ENCODE measurements around the gene GABRR3.
"Not testable (repeated sequence)": the region's sequence is repeated elsewhere in the genome, so short reads cannot be mapped to it uniquely, and the experiment has no call there.

Gene GABRR3

GRCh38 chr3:98014268-98014585 lies 20.9 kb downstream of the GABRR3 start:
- Histone ChIP-seq H3K4me3 (ENCODE audit: low read depth in 1 of 2, low read length in 1 of 2) (no peak overlapping the region), H3K36me3 (no peaks in the 10 kb centered on the region), H3K4me1 (ENCODE audit: control insufficient read depth in 1 of 2, insufficient read depth in 1 of 2, low read depth in 1 of 2, low read length in 1 of 2) (no peaks in the 10 kb centered on the region), H3K27ac (no peak overlapping the region), H3K9me3 (no peaks in the 10 kb centered on the region), H3K27me3 (no peaks in the 10 kb centered on the region)
- TF ChIP-seq CTCF (IDR thresholded peaks at IDR 0.05) = no peak

GRCh38 chr3:98013411-98014267 lies 21.5 kb downstream of the GABRR3 start:
- H3K36me3 ChIP-seq = no peaks in the 10 kb centered on the region
- no peaks in the 10 kb centered on the region for H3K9me3 ChIP-seq
- TF ChIP-seq CTCF (IDR thresholded peaks at IDR 0.05) = no peak
- no peak overlapping the region for H3K4me3 ChIP-seq (ENCODE audit: low read depth in 1 of 2, low read length in 1 of 2)
- H3K4me1 ChIP-seq (ENCODE audit: control insufficient read depth in 1 of 2, insufficient read depth in 1 of 2, low read depth in 1 of 2, low read length in 1 of 2) = no peaks in the 10 kb centered on the region
- no peak overlapping the region for H3K27ac ChIP-seq
- no peaks in the 10 kb centered on the region for H3K27me3 ChIP-seq

- Histone ChIP-seq H3K4me1 (ENCODE audit: control insufficient read depth in 1 of 2, insufficient read depth in 1 of 2, low read depth in 1 of 2, low read length in 1 of 2) (no peaks in the 10 kb centered on the region), H3K9me3 (no peaks in the 10 kb centered on the region), H3K27ac (no peak overlapping the region), H3K4me3 (ENCODE audit: low read depth in 1 of 2, low read length in 1 of 2) (no peak overlapping the region), H3K36me3 (no peaks in the 10 kb centered on the region), H3K27me3 (no peaks in the 10 kb centered on the region)
- TF ChIP-seq CTCF (IDR thresholded peaks at IDR 0.05) = no peak
These were observed 22.1 kb downstream of the GABRR3 start for GRCh38 chr3:98012979-98013378.

- H3K36me3 ChIP-seq; H3K4me1 ChIP-seq (ENCODE audit: control insufficient read depth in 1 of 2, insufficient read depth in 1 of 2, low read depth in 1 of 2, low read length in 1 of 2); H3K4me3 ChIP-seq (ENCODE audit: low read depth in 1 of 2, low read length in 1 of 2); H3K9me3 ChIP-seq; H3K27me3 ChIP-seq; H3K27ac ChIP-seq: not testable (repeated sequence)
These were observed 24.1 kb downstream of the GABRR3 start for GRCh38 chr3:98010883-98011449.

- Histone ChIP-seq H3K4me3 (ENCODE audit: low read depth in 1 of 2, low read length in 1 of 2) (no peak overlapping the region), H3K4me1 (ENCODE audit: control insufficient read depth in 1 of 2, insufficient read depth in 1 of 2, low read depth in 1 of 2, low read length in 1 of 2) (no peaks in the 10 kb centered on the region), H3K27ac (no peak overlapping the region), H3K9me3 (no peaks in the 10 kb centered on the region), H3K36me3 (no peaks in the 10 kb centered on the region), H3K27me3 (no peaks in the 10 kb centered on the region)
- no peak for TF ChIP-seq CTCF (IDR thresholded peaks at IDR 0.05)
These were observed 24.8 kb downstream of the GABRR3 start for GRCh38 chr3:98010194-98010882.

- H3K4me3 ChIP-seq (ENCODE audit: low read depth in 1 of 2, low read length in 1 of 2) = no peak overlapping the region
- no peak overlapping the region for H3K27ac ChIP-seq
- no peaks in the 10 kb centered on the region for H3K27me3 ChIP-seq
- H3K9me3 ChIP-seq = no peaks in the 10 kb centered on the region
- H3K36me3 ChIP-seq = no peaks in the 10 kb centered on the region
- TF ChIP-seq CTCF (IDR thresholded peaks at IDR 0.05) = no peak
- H3K4me1 ChIP-seq (ENCODE audit: control insufficient read depth in 1 of 2, insufficient read depth in 1 of 2, low read depth in 1 of 2, low read length in 1 of 2) = no peaks in the 10 kb centered on the region
These were observed 26.3 kb downstream of the GABRR3 start for GRCh38 chr3:98008855-98009254.

All from neutrophil (primary cell).